ENCODE measurements around the gene CD1E. TPM values are rescaled to one million over a fixed set of nuclear protein-coding genes. Genes with fewer than 3 reads are reported as not detected.
"Not testable (repeated sequence)": the region's sequence is repeated elsewhere in the genome, so short reads cannot be mapped to it uniquely, and the experiment has no call there.

The CD1E gene
- under 1 TPM in 1 of 4 donors, not detected in 3; 0.13 TPM for polyA plus RNA-seq (ENCODE audit: insufficient read length in 4 of 4)

DNA sequence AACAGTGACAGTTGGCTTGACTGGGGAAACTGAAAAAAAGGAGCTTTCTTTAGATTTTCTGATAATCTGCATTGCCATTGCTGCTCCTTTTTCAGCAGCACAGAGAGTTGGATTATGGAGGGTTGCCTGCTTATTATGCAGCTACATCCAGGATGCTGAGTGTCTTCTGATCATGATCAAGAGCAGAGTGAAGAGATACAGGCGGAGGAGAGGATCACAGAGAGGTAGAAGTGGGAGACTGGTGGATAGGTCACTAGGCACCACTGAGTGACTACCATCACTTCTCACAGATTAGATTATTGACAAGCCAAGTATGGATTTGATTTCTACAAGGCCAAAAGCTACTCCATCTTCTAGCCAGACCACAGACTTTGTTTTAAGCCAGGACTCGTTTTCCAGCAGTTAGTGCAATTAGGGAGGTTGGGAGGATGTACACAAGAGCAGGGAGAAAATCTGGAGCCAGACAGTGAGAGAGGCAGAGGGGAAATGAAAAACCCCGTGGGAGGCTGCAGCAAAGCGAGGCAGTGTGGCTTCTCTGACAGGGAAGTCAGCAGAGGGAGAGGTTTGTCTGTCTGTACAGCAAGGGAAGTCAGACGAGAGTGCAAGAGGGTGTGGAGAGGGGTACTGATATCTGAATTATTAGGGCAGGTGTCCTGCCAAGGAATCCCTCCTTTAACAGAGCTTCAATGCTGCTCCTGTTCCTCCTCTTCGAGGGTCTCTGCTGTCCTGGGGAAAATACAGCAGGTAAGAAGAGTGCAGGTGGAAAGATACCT lies at the start of gene CD1E:
Gene CD1E, plus strand, starts transcription at position 592 of the 773 bp plus-strand sequence. Its CDS starts 95 bp downstream, at position 687.
- no peak for DNase-seq (ENCODE audit: low read depth in 4 of 4, low spot score in 2 of 4)

GRCh38 chr1:158310623-158311022 lies 43.1 kb upstream of the CD1E start:
- DNase-seq (ENCODE audit: low read depth in 4 of 4, low spot score in 2 of 4) = no peak

DNA sequence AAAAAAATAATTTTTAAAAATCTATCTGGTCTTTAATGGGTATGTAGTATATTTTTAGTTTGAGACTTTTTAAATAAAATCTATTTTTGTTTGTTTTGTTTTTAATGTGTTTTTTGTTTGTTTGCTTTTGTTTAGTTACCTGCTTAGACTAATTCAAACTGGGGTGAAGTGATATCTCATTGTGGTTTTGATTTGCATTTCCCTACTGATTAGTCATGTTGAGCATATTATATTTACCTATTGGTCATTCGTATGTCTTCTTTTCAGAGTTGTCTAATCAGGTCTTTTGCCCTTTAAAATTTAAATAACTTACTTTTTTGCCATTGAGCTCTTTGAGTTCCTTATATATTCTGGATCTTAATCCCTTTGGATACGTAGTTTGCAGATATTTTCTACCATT lies 42.6 kb upstream of the CD1E start:
- no peak for DNase-seq (ENCODE audit: low read depth in 4 of 4, low spot score in 2 of 4)

- DNase-seq (ENCODE audit: low read depth in 4 of 4, low spot score in 2 of 4) = no peak
These were observed 29.8 kb upstream of the CD1E start for GRCh38 chr1:158323866-158324265.

GRCh38 chr1:158324395-158324794 lies 29.3 kb upstream of the CD1E start:
- no peak for DNase-seq (ENCODE audit: low read depth in 4 of 4, low spot score in 2 of 4)

- DNase-seq (ENCODE audit: low read depth in 4 of 4, low spot score in 2 of 4) = no peak
These were observed 26.2 kb upstream of the CD1E start for GRCh38 chr1:158327481-158327880.

GRCh38 chr1:158328426-158328825 lies 25.3 kb upstream of the CD1E start:
- DNase-seq (ENCODE audit: low read depth in 4 of 4, low spot score in 2 of 4) = no peak

- no peak for DNase-seq (ENCODE audit: low read depth in 4 of 4, low spot score in 2 of 4)
These were observed 24.4 kb upstream of the CD1E start for GRCh38 chr1:158329300-158329699.

GRCh38 chr1:158329733-158330132 lies 24.0 kb upstream of the CD1E start:
- no peak for DNase-seq (ENCODE audit: low read depth in 4 of 4, low spot score in 2 of 4)

DNA sequence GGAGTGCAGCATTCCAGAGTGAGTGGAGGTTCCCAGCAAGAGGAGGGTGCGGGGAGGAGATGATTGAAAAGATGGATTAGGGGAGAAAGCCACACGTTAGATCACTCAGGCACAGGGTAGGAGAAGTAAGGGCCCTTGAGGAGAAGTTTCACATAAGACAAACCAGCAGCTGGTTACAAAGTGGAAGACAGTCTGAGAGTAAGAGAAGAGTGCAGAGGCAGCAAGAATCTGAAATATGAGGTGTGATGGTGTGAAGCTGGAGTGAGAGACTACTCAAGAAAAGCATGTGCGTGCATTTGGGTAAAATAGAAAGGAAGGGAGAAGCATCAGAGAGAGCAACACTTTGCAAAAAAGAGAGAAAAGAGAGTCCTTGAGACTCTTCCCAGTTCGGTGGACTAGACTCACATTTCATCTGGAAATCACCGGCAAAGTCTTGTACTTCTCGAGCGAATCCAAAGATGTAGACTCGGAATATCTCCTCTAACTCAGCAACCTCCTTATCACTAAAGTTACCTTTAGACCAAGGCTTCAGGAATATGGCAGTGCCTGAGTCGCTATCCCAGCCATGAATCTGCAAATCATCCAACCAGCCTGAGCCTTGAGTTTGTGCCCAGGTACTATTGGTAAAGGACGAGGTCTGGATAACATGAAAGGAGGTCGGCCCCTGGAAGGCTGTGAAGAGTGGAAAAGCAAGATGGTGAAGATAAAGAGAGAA lies 23.1 kb upstream of the CD1E start:
- DNase-seq (ENCODE audit: low read depth in 4 of 4, low spot score in 2 of 4) = no peak

GRCh38 chr1:158331106-158331425 lies 22.6 kb upstream of the CD1E start:
- no peak for DNase-seq (ENCODE audit: low read depth in 4 of 4, low spot score in 2 of 4)

GRCh38 chr1:158331481-158332150 lies 22.1 kb upstream of the CD1E start, which contains the start of gene CD1B:
Gene CD1B (minus strand): TSS chr1:158331531. CDS start chr1:158331423, 108 bp downstream.
- no peak for DNase-seq (ENCODE audit: low read depth in 4 of 4, low spot score in 2 of 4)

- DNase-seq (ENCODE audit: low read depth in 4 of 4, low spot score in 2 of 4) = no peak
These were observed 20.1 kb upstream of the CD1E start for GRCh38 chr1:158333405-158334155.

DNA sequence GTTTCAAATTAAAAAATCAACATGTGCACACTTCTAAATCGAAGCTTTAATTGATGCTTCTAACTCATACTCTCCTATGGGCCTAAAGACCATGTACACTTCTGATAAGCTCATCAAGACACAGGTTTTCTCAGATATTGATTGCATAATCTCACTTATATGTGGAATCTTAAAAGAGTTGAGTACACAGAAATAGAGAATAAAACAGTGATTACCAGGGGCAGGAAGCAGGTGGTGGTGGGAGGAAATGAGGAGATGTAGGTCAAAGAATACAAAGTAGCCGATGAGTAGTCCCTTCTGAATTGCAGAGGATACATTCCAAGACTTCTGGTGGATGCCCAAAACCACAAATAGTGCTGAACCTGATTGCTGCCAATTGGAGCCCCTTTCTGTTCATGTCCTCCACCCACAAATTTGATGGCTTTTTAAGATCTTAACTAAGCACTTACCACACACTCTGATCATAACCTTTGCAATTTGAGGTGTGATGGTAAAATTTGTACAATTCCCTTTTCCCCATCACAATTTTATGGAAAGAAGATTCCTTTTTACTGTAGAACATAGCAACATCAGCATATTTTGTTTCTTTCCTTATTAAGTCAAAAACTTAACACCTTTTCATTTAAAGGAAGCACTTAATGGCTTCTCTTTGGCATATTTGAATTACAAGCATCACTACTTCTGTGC lies 19.0 kb upstream of the CD1E start:
- no peak for DNase-seq (ENCODE audit: low read depth in 4 of 4, low spot score in 2 of 4)

- DNase-seq (ENCODE audit: low read depth in 4 of 4, low spot score in 2 of 4) = no peak
These were observed 18.5 kb upstream of the CD1E start for GRCh38 chr1:158335213-158335532.

- not testable (repeated sequence) for DNase-seq (ENCODE audit: low read depth in 4 of 4, low spot score in 2 of 4)
These were observed 17.3 kb upstream of the CD1E start for GRCh38 chr1:158336413-158336812.

DNA sequence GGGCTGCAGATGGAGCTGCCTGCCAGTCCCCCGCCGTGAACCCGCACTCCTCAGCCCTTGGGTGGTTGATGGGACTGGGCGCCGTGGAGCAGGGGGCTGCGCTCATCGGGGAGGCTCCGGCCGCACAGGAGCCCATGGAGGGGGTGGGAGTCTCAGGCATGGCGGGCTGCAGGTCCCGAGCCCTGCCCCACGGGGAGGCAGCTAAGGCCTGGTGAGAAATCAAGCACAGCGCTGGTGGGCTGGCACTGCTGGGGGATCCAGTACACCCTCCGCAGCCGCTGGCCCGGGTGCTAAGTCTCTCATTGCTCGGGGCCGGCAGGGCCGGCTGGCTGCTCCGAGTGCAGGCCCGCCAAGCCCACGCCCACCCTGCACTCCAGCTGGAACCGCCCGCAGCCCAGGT lies 4.7 kb upstream of the CD1E start:
- not testable (repeated sequence) for DNase-seq (ENCODE audit: low read depth in 4 of 4, low spot score in 2 of 4)

GRCh38 chr1:158354255-158354654 lies 561 bp downstream of the CD1E start:
- no peak for DNase-seq (ENCODE audit: low read depth in 4 of 4, low spot score in 2 of 4)

DNA sequence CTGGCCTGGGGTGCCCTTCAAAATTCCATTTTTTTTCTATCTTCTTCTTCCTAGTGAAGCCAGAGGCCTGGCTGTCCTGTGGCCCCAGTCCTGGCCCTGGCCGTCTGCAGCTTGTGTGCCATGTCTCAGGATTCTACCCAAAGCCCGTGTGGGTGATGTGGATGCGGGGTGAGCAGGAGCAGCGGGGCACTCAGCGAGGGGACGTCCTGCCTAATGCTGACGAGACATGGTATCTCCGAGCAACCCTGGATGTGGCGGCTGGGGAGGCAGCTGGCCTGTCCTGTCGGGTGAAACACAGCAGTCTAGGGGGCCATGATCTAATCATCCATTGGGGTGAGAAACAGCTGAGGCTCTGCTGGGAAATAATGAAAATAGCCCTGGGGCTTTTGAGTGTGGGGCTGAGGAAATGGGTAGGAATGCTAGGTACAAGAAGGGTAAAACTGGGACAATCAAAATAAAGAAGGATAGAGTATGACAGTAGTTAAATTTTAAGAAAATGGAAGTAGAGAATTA lies 2.1 kb downstream of the CD1E start:
- no peak for DNase-seq (ENCODE audit: low read depth in 4 of 4, low spot score in 2 of 4)

DNA sequence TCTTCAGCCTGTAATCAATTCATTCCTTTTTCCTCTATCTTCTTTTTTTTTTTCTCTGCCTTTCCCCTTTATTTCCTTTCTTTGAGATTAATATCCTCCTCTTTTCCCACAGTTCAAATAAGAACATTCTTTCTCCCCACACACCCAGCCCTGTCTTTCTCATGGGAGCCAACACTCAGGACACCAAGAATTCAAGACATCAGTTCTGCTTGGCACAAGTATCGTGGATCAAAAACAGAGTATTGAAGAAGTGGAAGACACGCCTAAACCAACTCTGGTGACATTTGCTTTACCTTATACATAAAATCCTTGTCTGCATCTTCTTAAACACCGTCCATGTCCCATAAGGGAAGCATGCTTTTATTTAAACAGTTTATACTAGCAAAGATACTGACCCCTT lies 2.9 kb downstream of the CD1E start:
- no peak for DNase-seq (ENCODE audit: low read depth in 4 of 4, low spot score in 2 of 4)
